Endothelial cell (in vitro differentiated cells): Measurements from ENCODE around the gene DISC1. TPM values are rescaled to one million over a fixed set of nuclear protein-coding genes. Genes with fewer than 3 reads are reported as not detected.

ENCODE experiments used
- DNase-seq: peaks from one replicate; pipeline ENCODE4 v3.0.0; 2021; ENCODE audit warnings: low spot score
- H3K27ac Mint-ChIP-seq: one replicate; pipeline ENCODE4 v1.8.0; 2021; ENCODE audit warnings: mixed read lengths, inconsistent platforms; ENCODE audit not compliant: unreplicated experiment
- H3K27me3 Mint-ChIP-seq: one replicate; pipeline ENCODE4 v1.8.0; 2021; ENCODE audit warnings: mild to moderate bottlenecking, moderate library complexity, mixed read lengths, inconsistent platforms; ENCODE audit not compliant: unreplicated experiment
- H3K36me3 Mint-ChIP-seq: one replicate; pipeline ENCODE4 v1.8.0; 2021; ENCODE audit warnings: mild to moderate bottlenecking, low read depth, mixed read lengths, inconsistent platforms; ENCODE audit not compliant: unreplicated experiment
- H3K4me1 Mint-ChIP-seq: one replicate; pipeline ENCODE4 v1.8.0; 2021; ENCODE audit warnings: mild to moderate bottlenecking, mixed read lengths, inconsistent platforms; ENCODE audit not compliant: unreplicated experiment
- H3K4me3 Mint-ChIP-seq: one replicate; pipeline ENCODE4 v1.8.0; 2021; ENCODE audit warnings: mild to moderate bottlenecking, mixed read lengths, inconsistent platforms; ENCODE audit not compliant: unreplicated experiment
- H3K9me3 Mint-ChIP-seq: one replicate; pipeline ENCODE4 v1.8.0; 2021; ENCODE audit warnings: mixed read lengths, inconsistent platforms; ENCODE audit not compliant: unreplicated experiment
- total RNA-seq: library from RNA; stranded (reverse); fragmentation: NEBNext Ultra II Directional; extraction: Animal tissue kit (Norgen Biotek cat#: 25700); gene quantifications from one replicate; pipeline ENCODE4 v1.2.1, GENCODE V29; 2021; ENCODE audit not compliant: unreplicated experiment
- TF ChIP-seq, protein P1 (sequence below): fragments of 200-600 bp; sonication (generic); IDR thresholded peaks from one replicate; pipeline ENCODE4 v1.5.0; 2021; ENCODE audit warnings: antibody characterized with exemption; ENCODE audit not compliant: unreplicated experiment

Gene DISC1
- total RNA-seq, 1 donor from 2014 or later: 82.5 TPM

DNA sequence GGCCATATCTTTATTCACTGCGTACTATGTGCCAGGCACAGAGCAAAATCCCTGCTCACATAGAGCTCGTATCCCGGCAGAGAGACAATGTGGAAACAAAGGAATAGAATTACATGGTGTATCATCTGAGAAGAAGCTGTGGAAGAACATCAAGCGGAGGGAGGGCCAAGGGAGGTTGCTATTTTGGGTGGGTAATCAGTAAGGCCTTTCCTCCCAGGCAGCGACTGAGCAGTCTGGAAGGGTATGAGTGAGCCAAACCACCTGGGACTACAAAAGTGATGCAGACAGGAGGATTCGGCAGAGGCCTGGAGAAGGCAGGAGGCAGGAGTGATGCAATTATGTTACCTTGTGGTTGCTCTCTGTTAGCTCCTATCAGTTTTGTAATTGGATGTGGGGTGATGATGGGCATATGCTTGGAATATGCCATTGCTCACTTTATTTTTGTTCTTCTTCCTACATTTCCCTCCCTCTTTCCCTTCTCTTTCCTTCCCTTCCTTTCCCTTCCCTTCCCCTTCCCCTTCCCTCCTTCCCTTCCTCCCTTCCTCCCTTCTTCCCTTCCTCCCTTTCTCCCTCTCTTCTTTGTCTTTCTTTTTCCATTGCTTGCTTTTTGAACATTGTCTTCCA is 172.9 kb downstream of the DISC1 start:
- Mint-ChIP-seq H3K4me1 (peaks cover 3% of the 10 kb centered on the region), H3K27me3 (peaks cover 13% of the 10 kb centered on the region), H3K9me3 (peaks cover 8% of the 10 kb centered on the region), H3K4me3 (peak overlapping the region; percentile 87), H3K27ac (peak overlapping the region; percentile 93), H3K36me3 (peaks cover 65% of the 10 kb centered on the region)
- TF ChIP-seq, protein P1, sequence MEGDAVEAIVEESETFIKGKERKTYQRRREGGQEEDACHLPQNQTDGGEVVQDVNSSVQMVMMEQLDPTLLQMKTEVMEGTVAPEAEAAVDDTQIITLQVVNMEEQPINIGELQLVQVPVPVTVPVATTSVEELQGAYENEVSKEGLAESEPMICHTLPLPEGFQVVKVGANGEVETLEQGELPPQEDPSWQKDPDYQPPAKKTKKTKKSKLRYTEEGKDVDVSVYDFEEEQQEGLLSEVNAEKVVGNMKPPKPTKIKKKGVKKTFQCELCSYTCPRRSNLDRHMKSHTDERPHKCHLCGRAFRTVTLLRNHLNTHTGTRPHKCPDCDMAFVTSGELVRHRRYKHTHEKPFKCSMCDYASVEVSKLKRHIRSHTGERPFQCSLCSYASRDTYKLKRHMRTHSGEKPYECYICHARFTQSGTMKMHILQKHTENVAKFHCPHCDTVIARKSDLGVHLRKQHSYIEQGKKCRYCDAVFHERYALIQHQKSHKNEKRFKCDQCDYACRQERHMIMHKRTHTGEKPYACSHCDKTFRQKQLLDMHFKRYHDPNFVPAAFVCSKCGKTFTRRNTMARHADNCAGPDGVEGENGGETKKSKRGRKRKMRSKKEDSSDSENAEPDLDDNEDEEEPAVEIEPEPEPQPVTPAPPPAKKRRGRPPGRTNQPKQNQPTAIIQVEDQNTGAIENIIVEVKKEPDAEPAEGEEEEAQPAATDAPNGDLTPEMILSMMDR: no peak
- no peak for DNase-seq

GRCh38 chr1:231800108-231800507 is 173.5 kb downstream of the DISC1 start:
- Mint-ChIP-seq H3K36me3 (peaks cover 62% of the 10 kb centered on the region), H3K9me3 (peaks cover 8% of the 10 kb centered on the region), H3K27ac (peak overlapping the region; percentile 93), H3K4me1 (peaks cover 3% of the 10 kb centered on the region), H3K4me3 (peak overlapping the region; percentile 87), H3K27me3 (peaks cover 14% of the 10 kb centered on the region)
- DNase-seq: no peak
- TF ChIP-seq, protein P1: no peak

GRCh38 chr1:231801042-231801585 is 174.5 kb downstream of the DISC1 start:
- DNase-seq: no peak
- Mint-ChIP-seq H3K27ac (no peak overlapping the region), H3K27me3 (peaks cover 15% of the 10 kb centered on the region), H3K4me1 (peaks cover 3% of the 10 kb centered on the region), H3K9me3 (peaks cover 8% of the 10 kb centered on the region), H3K4me3 (peak overlapping the region; percentile 28), H3K36me3 (peaks cover 63% of the 10 kb centered on the region)
- TF ChIP-seq, protein P1: no peak

DNA sequence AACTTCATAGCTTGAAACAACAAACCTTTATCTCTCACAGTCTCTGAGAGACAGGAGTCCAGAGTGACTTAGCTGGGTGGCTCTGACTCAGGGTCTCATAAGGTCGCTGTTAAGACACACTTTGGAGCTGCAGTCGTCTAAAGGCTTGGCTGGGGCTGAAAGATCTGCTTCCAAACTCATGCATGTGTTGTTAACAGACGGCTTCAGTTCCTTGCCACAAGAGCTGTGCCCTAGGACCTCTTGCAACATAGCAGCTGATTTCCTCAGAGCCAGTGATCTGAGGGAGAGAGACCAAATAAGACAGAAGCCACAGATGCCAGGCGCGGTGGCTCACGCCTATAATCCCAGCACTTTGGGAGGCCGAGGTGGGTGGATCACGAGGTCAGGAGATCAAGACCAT is 176.8 kb downstream of the DISC1 start:
- H3K4me3 Mint-ChIP-seq: no peak overlapping the region
- peaks cover 8% of the 10 kb centered on the region for H3K9me3 Mint-ChIP-seq
- H3K4me1 Mint-ChIP-seq: peaks cover 3% of the 10 kb centered on the region
- DNase-seq: no peak
- TF ChIP-seq, protein P1: no peak
- peaks cover 61% of the 10 kb centered on the region for H3K36me3 Mint-ChIP-seq
- H3K27ac Mint-ChIP-seq: no peak overlapping the region
- peaks cover 12% of the 10 kb centered on the region for H3K27me3 Mint-ChIP-seq
